ENCODE results near the gene TSHR.
A peak's percentile ranks its signal among the peaks of the same experiment; 100 is the strongest.

TSHR gene

DNA sequence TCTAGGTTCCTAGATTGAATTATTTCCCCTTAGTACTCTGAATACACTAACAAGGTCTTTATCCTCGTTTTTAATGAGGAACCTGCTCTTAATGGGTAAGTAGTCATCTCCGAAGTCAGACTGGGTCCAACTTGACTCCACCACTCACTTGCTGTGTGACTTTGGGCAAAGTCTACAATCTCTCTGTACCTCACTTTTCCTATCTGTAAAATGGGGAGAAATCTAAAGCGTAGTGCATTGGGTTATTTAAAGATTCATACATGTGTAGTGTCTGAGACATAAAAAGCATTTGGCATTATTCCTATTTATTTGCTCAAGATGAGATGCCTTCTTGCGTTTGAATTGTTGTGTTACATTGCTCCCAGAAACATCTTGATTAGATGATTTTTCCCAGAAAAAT is 213.8 kb downstream of the TSHR start:
- peak overlapping the region; percentile 64; the same call in 1 of the 2 replicates for H3K4me3 ChIP-seq (ENCODE audit: low read length)
- no peak for TF ChIP-seq ZNF274 (IDR thresholded peaks at IDR 0.05; ENCODE audit: low read depth, low read length)

DNA sequence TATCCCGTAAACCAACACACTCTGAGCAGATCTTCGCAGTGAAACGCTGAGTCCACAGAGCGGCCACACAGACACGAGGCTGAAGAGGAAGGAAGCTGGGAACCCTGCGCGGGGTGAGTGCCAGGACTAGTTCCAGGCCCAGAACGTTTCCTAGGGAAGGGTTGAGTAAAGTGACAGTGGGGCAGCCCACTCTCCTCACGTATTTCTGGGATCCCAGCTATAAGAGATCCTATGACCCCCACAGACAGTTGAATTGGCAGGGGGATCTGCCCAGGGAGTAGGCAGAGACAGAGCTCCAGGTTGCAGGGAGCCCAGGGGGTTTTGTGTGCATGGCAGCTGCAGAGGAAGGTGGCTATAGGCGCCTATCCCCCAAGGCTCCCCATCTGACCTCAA is 214.3 kb downstream of the TSHR start:
- TF ChIP-seq ZNF274 (IDR thresholded peaks at IDR 0.05; ENCODE audit: low read depth, low read length), result no peak

DNA sequence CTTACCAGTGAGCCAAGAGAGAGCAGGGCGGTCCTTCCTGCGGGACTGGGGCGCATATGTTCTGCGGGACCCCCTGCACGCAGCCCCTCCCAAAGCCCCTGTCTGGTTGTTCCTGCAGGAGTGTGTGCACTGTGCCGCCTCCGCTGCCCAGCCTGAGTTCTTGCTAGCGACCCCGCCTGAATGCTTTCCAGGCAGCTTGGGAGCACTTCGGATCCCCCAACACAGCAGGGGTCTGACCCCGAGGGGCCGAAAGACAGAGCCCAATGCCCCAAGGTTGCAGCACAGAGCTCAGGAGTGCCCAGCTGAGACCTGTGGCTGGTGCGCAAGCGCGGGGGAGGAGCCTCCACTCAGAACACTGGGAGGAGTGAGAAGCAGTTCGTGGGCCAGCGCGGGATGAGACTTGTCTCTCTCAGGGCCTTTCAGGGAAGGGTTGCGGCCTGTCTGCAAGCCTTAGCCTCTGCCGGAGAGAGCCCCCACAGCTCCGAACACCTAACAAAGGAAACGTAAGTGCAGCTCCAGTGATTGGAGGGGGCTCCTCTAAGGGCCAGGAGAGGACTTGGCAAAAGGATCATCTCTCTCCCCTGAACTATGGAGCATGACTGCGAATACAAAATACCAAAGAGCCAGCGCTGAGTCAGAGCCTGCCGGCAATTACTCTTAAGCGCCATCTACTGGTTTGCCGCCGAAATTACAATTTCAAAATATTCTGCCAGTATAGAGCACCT is 214.8 kb downstream of the TSHR start:
- H3K4me3 ChIP-seq (ENCODE audit: low read length), result peak overlapping the region; percentile 64; the same call in 1 of the 2 replicates
- TF ChIP-seq ZNF274 (IDR thresholded peaks at IDR 0.05; ENCODE audit: low read depth, low read length), result no peak

More for the DNA sequence above, 214.3 kb downstream of the TSHR start:
- peak overlapping the region; percentile 64; the same call in 1 of the 2 replicates for H3K4me3 ChIP-seq (ENCODE audit: low read length)

DNA sequence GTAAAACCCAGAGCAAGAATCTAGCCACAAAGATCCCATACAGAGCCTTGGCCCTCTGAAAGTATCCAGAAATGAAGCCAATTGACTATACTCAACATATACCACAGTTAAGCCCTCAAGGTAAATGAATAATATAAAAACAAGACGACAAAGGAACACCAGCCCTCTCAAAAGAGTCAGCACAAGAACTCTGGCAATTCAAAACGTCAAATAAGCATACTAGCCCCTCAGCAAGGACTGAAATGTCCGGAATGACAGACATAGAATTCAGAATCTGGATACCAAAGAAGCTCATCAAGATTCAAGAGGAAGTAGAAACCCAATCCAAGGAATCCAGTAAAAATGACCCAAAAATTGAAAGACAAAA is 215.4 kb downstream of the TSHR start:
- no peak overlapping the region for H3K4me3 ChIP-seq (ENCODE audit: low read length)
- TF ChIP-seq ZNF274 (IDR thresholded peaks at IDR 0.05; ENCODE audit: low read depth, low read length), result no peak

DNA sequence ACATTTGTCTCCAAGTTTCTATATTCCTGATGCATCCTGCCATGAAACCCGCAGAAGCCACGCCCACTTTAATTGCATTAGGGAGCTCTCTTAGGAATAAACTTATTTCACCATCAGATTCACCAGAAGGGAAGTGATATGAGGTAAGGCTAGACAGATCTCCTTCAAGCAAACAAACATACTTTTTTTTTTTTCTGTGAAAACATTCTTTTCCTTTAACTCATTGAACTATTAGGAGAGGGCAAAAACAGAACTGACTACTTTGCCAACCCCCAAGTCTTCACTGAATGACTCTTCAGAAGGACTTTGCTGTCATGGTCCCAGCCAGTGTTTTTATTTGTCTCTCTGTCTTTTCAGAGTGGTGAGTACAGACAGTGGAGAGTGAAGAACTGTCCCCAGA is 216.9 kb downstream of the TSHR start:
- H3K4me3 ChIP-seq (ENCODE audit: low read length), result no peak overlapping the region
- TF ChIP-seq ZNF274 (IDR thresholded peaks at IDR 0.05; ENCODE audit: low read depth, low read length), result no peak

DNA sequence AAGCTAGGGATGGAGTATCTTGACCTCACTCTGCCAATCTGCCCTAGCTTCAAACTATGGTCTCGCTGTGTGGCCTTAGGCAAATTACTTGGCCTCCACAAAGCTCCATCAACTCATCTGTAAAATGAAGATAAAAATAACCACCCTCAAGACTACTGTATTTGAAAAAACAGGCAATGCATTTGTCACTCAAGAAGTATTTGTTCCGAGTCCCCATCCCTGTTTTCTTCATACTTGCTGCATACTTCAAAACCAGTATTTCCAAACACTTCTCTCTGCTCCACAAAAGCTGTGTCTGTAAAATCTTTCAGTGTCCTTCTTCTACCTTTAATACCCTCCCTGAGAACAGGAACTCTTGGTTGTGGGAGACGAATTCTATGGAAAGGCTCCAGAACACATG is 217.5 kb downstream of the TSHR start:
- no peak for TF ChIP-seq ZNF274 (IDR thresholded peaks at IDR 0.05; ENCODE audit: low read depth, low read length)
- H3K4me3 ChIP-seq (ENCODE audit: low read length), result no peak overlapping the region

DNA sequence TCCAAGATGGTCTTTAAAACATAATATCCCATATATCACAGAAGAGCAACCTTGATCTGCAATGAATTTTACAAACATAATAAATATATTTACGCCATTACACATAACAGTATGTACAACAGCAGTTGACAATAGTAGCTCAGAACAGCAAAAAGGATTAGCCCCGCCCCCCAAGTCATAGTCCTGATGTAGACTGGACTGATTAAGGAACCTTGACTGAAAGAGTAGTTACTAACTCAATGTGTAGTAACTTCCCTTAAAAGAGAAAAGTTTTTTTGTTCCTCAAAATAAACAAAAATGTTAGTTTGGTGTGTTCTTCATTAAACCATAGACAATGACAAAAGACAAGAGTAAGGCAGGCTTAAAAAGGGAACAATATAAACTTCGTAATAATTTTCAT is 220.8 kb downstream of the TSHR start:
- H3K4me3 ChIP-seq (ENCODE audit: low read length), result no peak overlapping the region
- TF ChIP-seq ZNF274 (IDR thresholded peaks at IDR 0.05; ENCODE audit: low read depth, low read length), result no peak

DNA sequence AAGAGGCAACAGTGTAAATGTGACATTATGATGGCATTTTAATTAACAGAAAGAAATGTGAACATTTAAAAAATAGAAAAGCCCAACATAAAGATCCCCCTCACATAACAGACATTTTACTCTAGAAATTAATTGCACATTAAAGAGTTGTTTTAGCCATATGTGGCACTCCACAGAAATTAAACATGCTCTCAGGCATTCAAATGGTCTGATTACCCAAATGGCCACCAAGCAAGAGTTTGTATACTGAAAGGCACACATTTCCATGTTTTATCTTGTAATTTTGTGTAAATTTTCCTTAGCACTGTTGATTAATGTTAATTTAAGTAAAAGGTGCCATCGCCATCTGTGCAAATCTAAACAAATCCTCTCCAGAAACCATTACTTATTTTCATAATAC is 221.8 kb downstream of the TSHR start:
- TF ChIP-seq ZNF274 (IDR thresholded peaks at IDR 0.05; ENCODE audit: low read depth, low read length), result no peak
- H3K4me3 ChIP-seq (ENCODE audit: low read length), result no peak overlapping the region

DNA sequence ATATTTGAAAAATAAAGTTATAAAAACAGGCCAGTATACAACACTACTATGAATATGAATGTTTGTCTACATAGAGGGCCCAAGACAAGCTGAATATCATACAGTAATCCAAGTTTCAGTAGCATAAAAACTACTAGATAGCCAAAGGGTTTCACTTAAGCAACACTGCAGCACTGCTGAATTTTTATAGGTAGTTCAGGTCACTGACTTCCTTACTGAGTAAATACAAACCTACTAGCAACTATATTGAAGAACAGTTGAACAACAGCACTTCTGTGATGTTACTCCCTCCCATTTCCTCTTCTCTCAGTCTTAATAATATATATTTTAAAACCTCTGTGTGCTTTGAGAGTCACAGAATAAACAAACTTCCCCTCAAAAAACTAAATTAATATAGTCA is 222.6 kb downstream of the TSHR start:
- H3K4me3 ChIP-seq (ENCODE audit: low read length), result no peak overlapping the region
- TF ChIP-seq ZNF274 (IDR thresholded peaks at IDR 0.05; ENCODE audit: low read depth, low read length), result no peak

DNA sequence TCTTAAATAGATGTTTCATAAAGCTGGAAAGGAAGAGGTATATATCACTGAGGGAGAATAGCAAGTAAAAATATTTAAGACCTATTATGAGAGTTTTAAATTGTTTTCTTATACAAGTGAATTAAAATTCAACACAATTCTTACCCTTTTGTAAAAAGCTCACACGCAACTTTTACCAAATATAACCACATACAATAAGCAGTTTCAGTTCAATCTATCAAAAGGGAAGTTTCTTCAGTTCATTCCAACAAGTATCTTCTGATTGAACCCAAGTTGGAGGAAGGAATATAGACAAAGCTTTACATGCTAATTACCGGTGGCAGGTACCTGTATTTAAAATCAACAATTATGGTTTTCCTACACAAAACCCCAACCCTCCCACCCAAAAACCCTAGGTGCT is 224.2 kb downstream of the TSHR start:
- no peak overlapping the region for H3K4me3 ChIP-seq (ENCODE audit: low read length)
- no peak for TF ChIP-seq ZNF274 (IDR thresholded peaks at IDR 0.05; ENCODE audit: low read depth, low read length)

DNA sequence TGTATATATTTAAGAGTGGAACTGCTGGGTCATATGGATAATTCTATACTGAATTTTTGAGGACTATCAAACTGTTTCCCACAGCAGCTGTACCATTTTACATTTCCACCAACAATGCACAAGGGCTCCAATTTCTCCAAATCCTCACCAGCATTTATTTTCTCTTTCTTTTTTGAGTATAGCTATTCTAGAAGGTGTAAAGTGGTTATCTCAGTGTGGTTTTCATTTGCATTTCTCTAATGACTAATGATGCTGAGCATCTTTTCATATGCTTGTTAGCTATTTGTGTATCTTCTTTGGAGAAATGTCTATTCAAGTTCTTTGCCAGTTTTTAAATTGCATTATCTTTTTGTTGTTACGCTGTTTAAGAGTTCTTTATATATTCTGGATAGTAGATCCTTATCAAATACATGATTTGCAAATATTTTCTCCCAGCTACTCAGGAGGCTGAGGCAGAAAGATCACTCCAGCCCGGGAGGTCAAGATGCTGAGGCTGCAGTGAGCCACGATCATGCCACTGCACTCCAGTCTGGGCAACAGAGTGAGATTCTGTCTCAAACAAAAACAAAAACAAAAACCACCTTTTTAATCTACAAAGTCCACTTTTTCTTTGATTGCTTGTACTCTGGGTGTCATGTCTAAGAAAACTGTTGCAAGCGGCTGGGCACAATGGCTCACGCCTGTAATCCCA is 232.6 kb downstream of the TSHR start:
- H3K4me3 ChIP-seq (ENCODE audit: low read length), result no peak overlapping the region
- no peak for TF ChIP-seq ZNF274 (IDR thresholded peaks at IDR 0.05; ENCODE audit: low read depth, low read length)

DNA sequence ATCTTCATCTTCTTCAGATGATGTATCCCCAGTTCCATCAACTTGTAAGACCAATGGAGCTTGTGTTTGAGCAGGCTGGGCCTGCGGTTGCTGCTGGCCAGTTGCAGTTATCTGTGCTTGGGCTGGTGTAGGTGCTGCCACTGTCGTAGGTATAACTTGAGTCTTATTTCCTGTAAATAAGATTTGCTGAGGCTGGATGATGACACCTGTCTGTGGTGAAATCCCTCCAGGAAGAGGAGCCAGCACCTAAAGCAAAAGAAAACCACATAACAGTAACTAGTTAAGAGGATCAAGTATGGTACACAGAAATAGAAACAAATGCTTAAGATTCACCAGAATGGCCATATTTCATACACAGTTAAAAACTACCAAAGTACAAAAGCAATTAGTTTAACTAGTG is 237.2 kb downstream of the TSHR start:
- H3K4me3 ChIP-seq (ENCODE audit: low read length), result no peak overlapping the region
- no peak for TF ChIP-seq ZNF274 (IDR thresholded peaks at IDR 0.05; ENCODE audit: low read depth, low read length)

DNA sequence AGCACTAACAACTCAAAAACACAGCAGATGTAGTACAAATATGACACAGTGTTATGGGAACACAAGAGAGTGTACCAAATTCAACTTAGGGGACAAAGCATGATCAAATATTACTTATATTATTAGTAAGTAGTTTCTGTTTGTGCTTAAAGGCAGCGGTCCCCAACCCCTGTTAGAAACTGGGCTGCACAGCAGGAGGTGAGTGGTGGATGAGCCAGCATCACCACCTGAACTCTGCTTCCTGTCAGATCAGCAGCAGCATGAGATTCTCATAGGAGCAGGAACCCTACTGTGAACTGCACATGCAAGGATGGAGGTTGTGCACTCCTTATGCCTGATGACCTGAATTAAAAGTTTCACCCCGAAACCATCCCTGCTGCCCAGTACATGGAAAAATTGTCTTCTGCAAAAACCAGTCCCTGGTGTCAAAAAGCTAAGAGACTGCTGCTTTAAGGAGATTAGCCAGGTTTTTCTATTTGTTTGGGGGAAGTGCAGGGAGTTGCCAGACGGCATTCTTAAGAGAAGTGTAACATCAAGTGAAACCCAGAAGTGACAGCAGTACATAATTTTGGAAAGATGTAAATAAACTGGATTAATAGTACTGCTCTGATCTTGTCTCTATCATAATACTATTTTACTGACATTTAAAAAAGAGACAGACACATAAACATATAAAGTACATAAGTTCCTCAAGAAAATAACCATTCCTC is 238.7 kb downstream of the TSHR start:
- H3K4me3 ChIP-seq (ENCODE audit: low read length), result no peak overlapping the region
- TF ChIP-seq ZNF274 (IDR thresholded peaks at IDR 0.05; ENCODE audit: low read depth, low read length), result no peak
